Activated T-helper 9 cell treated with anti-CD3 and anti-CD28 coated beads, Interleukin-2, amount 50 U/mL, for 16 hours (primary cell): Measurements from ENCODE around the gene ACOT8.
A peak's percentile ranks its signal among the peaks of the same experiment; 100 is the strongest.
"Not testable (repeated sequence)": the region's sequence is repeated elsewhere in the genome, so short reads cannot be mapped to it uniquely, and the experiment has no call there.

Experiments used
- DNase-seq: peaks from one replicate; pipeline ENCODE4 v3.0.0-alpha.2; 2020; ENCODE audit warnings: low read depth

Gene ACOT8

DNA sequence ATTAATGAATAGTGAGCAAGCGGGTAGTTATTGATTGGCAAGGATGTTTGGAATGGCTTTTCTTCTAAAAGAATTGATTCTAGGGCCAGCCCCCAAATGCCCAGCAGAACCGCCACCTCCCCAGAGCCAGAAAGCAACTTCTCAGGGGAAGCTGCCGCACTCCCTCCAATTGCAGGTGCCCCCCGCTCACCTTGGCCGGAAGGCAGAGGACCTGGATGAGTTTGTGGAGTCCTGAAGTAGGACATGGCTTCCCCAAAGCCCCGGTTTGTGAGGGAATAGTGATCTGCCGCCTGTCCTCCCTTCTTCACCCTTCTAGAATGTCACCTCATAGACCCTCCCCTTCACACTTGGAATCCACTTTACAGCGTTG lies 30.1 kb upstream of the ACOT8 start, which contains the start of gene SPATA25:
SPATA25 (minus strand) TSS at position 277 of the 370 bp plus-strand sequence; CDS start at position 245, 32 bp downstream.
- DNase-seq: no peak

DNA sequence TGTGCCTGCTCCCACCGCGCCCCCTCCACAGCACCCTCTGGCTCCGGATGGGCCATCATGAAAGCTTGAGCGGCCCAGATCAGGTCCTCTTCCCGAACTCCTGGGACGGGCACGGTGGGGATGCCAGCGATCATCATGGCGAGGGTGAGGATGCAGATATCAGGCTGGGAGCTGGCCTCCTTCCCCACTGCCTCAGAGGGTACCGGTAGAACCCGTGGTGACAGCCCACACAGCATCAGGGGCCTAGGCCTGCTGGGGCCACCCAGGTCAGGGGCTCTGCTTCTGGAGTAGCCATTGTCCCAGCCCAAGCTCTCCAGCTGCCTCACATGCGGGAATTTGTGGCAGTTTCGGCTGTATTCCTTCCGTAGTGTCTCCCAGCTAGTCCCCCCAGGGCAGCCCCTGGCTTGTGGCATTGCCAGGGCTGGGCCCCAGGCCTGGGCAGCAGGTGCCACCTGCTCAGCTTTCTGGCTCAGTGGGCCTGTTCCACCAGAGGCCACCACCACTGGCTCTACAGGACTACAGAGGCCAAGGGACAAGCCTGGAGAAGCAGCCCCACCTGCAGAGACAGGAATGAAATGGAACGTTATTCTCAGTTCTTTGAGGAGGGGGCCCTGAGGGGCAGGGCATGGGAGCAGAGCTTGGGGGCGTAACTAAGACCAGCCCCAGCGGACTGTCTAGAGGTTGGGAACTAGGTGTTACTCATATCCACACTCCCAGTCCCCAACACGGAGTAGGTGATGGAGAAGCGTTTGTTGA lies 29.6 kb upstream of the ACOT8 start:
- no peak for DNase-seq

DNA sequence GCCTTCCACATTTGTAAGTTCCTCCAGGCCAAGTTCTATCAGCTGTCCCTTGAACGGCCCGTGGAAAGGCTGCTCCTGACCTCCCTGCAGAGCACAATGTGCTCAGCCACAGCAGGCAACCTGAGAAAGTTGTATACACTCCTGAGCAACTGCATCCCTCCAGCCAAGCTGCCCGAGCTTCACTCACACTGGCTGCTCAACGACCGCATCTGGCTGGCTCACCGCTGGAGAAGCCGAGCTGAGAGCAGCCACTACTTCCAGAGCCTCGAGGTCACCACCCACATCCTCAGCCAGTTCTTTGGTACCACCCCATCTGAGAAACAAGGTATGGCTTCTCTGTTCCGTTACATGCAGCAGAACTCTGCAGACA lies 25.9 kb upstream of the ACOT8 start:
- DNase-seq: no peak

GRCh38 chr20:45882469-45883099 lies 25.4 kb upstream of the ACOT8 start:
- DNase-seq: no peak

- peak; percentile 96 for DNase-seq
Observed at GRCh38 chr20:45880988-45881788, 24.0 kb upstream of the ACOT8 start, which contains the start of gene ZSWIM1. TSS of gene ZSWIM1 (plus strand) at chr20:45881227. CDS start at chr20:45882593, 1,366 bp downstream.

GRCh38 chr20:45878076-45878761 lies 21.0 kb upstream of the ACOT8 start:
- DNase-seq: no peak

- no peak for DNase-seq
Observed at GRCh38 chr20:45874576-45874975, 17.4 kb upstream of the ACOT8 start.

DNA sequence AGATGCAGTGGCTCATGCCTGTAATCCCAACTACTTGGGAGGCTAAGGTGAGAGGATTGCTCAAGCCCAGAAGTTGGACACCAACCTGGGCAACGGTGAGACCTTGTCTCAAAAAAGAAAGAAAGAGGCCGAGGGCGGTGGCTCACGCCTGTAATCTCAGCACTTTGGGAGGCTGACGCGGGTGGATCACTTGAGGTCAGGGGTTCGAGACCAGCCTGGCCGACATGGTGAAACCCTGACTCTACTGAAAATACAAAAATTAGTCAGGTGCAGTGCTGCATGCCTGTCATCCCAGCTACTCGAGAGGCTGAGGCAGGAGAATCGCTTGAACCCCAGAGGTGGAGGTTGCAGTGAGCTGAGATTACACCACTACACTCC lies 16.9 kb upstream of the ACOT8 start:
- DNase-seq: not testable (repeated sequence)

DNA sequence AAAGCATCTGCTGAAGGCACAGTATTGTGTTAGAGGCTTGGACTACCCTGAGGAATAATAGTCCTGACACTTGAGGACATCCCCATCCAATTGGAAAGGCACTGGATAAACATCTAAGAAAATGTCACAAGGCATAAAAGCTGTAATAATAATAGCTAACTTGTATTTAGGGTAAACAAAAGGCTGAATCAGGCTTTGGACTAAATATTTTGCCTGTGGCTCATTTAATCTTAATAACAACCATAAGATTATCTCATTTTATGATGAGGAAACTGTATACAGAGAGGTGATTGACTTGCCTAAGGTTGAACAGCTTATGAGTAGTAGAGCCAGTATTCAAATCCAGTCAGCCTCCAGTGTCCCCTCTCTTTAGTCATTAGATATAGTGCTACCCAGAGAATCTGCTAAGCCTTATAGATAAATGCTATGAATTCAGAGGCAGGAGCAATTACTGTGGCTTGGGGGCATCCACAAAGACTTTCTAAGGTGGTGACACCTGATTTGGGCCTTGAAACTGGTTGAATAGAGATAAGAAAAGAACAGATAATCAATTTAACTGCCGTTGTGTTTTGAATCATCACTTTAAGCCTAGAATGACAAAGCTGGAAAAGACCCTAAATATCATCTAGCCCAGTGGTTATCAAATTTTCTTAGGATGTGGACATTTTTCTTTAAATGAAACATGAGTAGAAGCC lies 16.4 kb upstream of the ACOT8 start:
- DNase-seq: no peak

DNA sequence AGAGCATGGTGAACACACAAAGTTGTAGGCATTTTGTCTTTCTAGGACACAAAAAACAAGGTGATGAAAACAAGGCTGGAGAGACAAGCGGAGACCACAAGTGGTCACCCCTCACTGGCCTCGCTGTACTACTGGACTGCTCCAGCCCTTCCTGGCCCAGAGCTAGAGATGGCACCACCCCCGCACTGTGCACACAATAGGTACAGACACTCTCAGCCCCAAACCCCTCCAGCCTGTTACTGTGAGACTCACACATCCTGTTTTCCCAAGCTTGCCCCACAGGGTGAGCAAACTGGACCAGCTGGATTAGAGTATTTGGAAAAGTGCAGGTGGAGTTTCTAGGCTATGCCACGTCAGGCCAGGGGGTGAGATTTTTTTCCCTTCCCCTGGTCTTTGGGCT lies 15.4 kb upstream of the ACOT8 start:
- no peak for DNase-seq

- no peak for DNase-seq
Observed at GRCh38 chr20:45867819-45868176, 10.6 kb upstream of the ACOT8 start.

- DNase-seq: no peak
Observed at GRCh38 chr20:45867136-45867818, 10.1 kb upstream of the ACOT8 start.

DNA sequence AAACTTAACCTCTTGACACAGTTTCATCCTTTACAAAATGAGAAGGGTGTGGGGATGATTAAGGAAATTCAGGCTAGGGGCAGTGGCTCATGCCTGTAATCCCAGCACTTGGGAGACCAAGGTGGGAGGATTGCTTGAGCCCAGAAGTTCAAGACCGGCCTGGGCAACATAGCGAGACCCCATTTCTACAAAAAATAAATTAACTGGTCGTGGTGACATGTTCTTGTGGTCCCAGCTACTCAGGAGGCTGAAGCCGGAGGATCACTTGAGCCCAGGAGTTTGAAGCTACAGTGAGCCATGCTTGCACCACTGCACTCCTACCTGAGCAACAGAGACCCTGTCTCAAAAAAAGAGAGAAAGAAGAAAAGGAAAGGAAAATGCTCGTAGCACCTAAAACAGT lies 9.3 kb upstream of the ACOT8 start:
- no peak for DNase-seq

DNA sequence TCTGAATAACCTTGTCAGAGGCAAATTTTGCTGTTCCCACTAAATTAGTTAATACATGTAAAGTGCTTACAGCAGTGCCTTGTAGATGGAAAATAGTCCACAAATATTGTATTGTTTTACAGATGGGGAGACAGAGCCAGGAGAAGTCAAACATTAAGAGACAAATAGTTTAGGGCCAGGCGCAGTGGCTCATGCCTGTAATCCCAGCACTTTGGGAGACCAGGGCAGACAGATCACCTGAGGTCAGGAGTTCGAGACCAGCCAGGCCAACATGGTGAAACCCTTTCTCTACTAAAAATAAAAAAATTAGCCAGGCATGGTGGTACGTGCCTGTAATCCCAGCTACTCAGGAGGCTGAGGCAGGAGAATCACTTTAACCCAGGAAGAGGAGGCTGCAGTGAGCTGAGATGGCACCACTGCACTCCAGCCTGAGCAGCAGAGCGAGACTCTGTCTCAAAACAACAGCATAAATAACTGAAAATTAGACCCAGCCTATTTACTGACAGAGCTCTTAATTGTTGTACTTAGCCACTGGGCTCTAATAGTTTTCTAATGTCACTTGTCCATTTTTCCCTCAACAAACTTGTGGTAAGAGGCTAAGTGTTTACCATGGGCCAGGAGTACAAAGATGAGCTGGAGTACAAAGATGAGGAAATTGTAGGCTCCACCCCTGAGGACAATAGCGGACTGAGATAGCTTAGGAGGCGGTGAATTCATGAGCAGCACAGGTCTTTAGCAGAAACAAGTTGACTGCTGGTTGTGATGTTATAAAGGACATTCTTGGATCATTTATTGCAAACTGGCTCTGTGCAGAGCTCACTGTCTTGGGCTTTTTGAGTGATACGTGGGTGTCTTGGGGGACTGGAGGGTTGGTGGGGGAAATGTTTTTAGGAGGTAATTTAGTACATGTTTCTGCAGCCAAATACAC lies 6.6 kb upstream of the ACOT8 start:
- DNase-seq: no peak

DNA sequence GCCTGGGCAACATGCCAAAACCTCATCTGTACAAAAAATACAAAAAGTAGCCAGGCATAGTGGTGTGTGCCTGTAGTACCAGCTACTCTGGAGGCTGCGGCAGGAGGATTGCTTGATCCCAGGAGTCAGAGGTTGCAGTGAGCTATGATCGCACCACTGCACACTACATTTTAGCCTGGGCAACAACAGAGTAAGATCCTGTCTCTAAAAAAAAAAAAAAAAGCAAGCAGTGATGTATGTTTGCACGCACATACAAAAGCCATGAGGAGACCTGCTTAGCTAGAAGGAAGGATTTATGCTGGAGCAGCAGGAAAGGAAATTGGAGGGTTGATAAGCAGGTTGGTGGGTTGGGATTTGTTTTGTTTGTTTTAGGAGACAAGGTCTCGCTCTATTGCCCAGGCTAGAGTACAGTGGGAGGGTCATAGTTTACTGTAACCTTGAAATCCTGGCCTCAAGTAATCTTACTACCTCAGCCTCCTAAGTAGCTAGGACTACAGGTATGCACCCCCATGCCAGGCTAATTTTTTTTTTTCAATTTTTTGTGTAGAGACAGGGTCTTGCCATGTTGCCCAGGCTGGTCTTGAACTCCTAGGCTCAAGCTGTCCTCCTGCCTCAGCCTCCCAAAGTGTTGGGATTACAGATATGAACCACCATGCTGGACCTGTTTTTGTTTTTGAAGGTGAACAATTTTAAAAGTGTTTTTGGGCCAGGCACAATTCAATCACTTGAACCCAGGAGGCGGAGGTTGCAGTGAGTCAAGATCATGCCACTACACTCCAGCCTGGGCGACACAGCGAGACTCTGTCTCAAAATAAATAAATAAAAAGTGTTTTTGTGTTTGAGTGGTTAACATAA lies 4.3 kb upstream of the ACOT8 start:
- DNase-seq: no peak

- no peak for DNase-seq
Observed at GRCh38 chr20:45860560-45861220, 3.5 kb upstream of the ACOT8 start.

- no peak for DNase-seq
Observed at GRCh38 chr20:45859916-45860315, 2.7 kb upstream of the ACOT8 start.

DNA sequence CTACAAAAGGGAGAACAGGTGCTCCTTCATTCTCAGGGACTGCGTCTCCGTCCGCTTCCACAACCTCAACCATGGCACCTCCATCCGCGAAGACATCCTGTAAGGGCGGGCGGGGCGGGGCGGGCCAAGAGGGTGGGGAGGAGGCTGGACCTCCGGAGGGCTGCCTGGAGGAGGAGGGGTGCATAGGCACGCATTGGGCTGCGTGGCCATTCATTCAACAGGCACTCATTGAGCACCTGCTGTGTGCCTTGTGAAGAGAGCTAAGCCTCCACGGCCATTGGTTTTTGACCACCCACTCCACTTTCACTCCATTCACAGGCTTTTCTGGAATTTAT lies 657 bp upstream of the ACOT8 start:
- no peak for DNase-seq

DNA sequence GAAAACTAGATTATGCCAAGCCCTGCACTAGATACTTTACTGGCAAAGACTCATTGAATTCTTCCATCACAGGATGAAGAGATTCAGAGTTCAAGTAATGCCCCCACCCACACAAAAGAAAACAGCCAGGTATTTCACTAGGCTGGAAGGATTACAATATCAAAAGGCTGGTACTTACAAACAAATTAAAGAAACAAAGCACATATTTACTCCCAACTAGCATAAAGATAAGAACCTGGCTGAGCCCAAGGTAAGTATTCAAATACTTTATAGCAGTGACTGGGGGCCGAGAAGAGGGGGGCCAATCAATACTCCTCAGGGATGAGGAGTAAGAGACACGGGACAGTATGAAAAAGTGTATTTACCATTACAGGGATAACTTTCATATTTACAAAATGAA lies 3.7 kb downstream of the ACOT8 start:
- DNase-seq: no peak
